HFFc6 (cell line): ENCODE results near the gene PCDHGB2. TPM values are rescaled to one million over a fixed set of nuclear protein-coding genes. Genes with fewer than 3 reads are reported as not detected.

Experiments used
- DNase-seq: peaks from one replicate; pipeline ENCODE4 v3.0.0-alpha.2; 2018
- H3K27ac Mint-ChIP-seq: 2 replicates; pipeline ENCODE4 v1.8.0; 2020; ENCODE audit warnings: mild to moderate bottlenecking, mixed read lengths
- H3K27me3 Mint-ChIP-seq: 2 replicates; pipeline ENCODE4 v1.8.0; 2021; ENCODE audit warnings: mild to moderate bottlenecking, moderate library complexity, mixed read lengths; ENCODE audit not compliant: insufficient read depth
- H3K36me3 Mint-ChIP-seq: 2 replicates; pipeline ENCODE4 v1.8.0; 2021; ENCODE audit warnings: low read depth, mixed read lengths
- H3K4me1 Mint-ChIP-seq: 2 replicates; pipeline ENCODE4 v1.8.0; 2020; ENCODE audit warnings: low read depth, mixed read lengths
- H3K4me3 Mint-ChIP-seq: 2 replicates; pipeline ENCODE4 v1.8.0; 2020; ENCODE audit warnings: mild to moderate bottlenecking, moderate library complexity, mixed read lengths
- H3K9me3 Mint-ChIP-seq: 2 replicates; pipeline ENCODE4 v1.8.0; 2020; ENCODE audit warnings: mild to moderate bottlenecking, mixed read lengths
- total RNA-seq, 6 experiments: library from RNA; stranded (reverse); fragmentation: NEBNext Ultra II Directional; extraction: Animal tissue kit (Norgen Biotek cat#: 25700); gene quantifications; 2 replicates in 1 of 6; 3 replicates in 5 of 6; pipeline ENCODE4 v1.2.3, GENCODE V29; 2021
- TF ChIP-seq, protein P1 (sequence below): fragments of 200-600 bp; sonication (generic); IDR thresholded peaks from 2 replicates; pipeline ENCODE4 v1.5.0; 2021; ENCODE audit warnings: antibody characterized with exemption, mild to moderate bottlenecking

Gene PCDHGB2
- total RNA-seq, 6 experiments from 2014 or later, result 4.4 to 10.3 (median 5.5) TPM

DNA sequence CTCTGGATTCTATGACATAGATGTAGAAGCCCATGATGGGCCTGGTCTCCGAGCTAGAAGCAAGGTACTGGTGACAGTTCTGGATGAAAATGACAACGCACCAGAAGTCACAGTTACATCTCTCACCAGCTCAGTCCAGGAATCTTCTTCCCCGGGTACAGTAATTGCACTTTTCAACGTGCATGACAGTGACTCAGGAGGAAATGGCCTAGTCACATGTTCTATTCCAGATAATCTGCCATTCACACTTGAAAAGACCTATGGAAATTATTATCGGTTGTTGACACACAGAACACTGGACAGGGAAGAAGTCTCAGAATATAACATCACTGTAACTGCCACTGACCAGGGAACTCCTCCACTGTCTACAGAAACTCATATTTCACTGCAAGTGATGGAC lies 3.7 kb upstream of the PCDHGB2 start:
- Mint-ChIP-seq H3K4me1 (peaks cover 12% of the 10 kb centered on the region), H3K4me3 (no peak overlapping the region; the same call in 1 of the 2 replicates), H3K27me3 (peaks cover 7% of the 10 kb centered on the region), H3K9me3 (peaks cover 56% of the 10 kb centered on the region), H3K36me3 (peaks cover 46% of the 10 kb centered on the region), H3K27ac (no peak overlapping the region)
- TF ChIP-seq, protein P1, sequence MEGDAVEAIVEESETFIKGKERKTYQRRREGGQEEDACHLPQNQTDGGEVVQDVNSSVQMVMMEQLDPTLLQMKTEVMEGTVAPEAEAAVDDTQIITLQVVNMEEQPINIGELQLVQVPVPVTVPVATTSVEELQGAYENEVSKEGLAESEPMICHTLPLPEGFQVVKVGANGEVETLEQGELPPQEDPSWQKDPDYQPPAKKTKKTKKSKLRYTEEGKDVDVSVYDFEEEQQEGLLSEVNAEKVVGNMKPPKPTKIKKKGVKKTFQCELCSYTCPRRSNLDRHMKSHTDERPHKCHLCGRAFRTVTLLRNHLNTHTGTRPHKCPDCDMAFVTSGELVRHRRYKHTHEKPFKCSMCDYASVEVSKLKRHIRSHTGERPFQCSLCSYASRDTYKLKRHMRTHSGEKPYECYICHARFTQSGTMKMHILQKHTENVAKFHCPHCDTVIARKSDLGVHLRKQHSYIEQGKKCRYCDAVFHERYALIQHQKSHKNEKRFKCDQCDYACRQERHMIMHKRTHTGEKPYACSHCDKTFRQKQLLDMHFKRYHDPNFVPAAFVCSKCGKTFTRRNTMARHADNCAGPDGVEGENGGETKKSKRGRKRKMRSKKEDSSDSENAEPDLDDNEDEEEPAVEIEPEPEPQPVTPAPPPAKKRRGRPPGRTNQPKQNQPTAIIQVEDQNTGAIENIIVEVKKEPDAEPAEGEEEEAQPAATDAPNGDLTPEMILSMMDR, result no peak
- no peak for DNase-seq

DNA sequence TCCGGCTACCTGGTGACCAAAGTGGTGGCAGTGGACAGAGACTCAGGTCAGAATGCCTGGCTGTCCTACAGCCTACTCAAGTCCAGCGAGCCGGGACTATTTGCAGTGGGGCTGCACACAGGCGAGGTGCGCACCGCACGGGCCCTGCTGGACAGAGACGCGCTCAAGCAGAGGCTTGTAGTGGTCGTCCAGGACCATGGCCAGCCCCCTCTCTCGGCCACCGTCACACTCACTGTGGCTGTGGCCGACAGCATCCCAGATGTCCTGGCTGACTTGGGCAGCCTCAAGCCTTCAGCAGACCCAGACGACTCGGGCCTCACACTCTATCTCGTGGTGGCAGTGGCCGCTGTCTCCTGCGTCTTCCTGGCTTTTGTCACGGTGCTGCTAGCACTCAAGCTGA lies 2.8 kb upstream of the PCDHGB2 start:
- H3K4me3 Mint-ChIP-seq, result no peak overlapping the region
- peaks cover 4% of the 10 kb centered on the region for H3K27me3 Mint-ChIP-seq
- H3K27ac Mint-ChIP-seq, result no peak overlapping the region
- H3K9me3 Mint-ChIP-seq, result peaks cover 59% of the 10 kb centered on the region
- TF ChIP-seq, protein P1, result no peak
- H3K36me3 Mint-ChIP-seq, result peaks cover 50% of the 10 kb centered on the region
- DNase-seq, result no peak
- H3K4me1 Mint-ChIP-seq, result peaks cover 12% of the 10 kb centered on the region

DNA sequence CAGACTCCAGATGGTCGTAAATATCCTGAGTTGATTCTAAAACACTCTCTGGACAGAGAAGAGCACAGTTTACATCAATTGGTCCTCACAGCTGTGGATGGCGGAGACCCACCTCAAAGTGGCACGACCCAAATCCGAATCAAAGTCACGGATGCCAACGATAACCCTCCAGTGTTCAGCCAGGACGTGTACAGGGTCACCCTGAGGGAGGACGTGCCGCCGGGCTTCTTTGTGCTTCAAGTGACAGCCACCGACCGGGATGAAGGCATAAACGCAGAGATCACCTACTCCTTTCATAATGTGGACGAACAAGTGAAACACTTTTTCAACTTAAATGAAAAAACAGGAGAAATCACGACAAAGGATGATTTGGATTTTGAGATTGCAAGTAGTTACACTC lies 891 bp downstream of the PCDHGB2 start:
- Mint-ChIP-seq H3K27me3 (peaks cover 2% of the 10 kb centered on the region), H3K27ac (no peak overlapping the region), H3K4me3 (peak overlapping the region; percentile 86; the same call in 1 of the 2 replicates)

DNA sequence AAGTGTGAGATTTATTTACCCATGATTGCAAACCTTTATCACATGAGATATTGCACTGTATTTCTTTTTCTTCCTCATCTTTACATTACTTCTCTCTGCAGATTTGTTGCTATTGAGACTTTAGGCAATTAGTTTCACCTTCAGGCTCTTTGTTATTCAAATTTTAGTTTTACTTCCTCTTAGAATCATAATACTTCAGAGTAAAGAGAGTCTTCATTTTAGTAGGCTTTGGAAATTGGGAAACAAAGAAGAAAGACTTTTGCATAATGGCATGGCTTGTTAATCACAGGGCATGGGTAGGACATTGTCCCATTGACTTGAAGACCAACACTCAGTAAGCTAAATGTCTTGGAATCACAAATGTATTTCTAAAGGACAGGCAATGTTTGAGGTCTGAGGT lies 2.9 kb downstream of the PCDHGB2 start:
- peak overlapping the region; percentile 42 for H3K4me3 Mint-ChIP-seq
- peaks cover 4% of the 10 kb centered on the region for H3K27me3 Mint-ChIP-seq
- DNase-seq, result no peak
- H3K9me3 Mint-ChIP-seq, result peaks cover 66% of the 10 kb centered on the region
- peaks cover 22% of the 10 kb centered on the region for H3K4me1 Mint-ChIP-seq
- H3K36me3 Mint-ChIP-seq, result peaks cover 54% of the 10 kb centered on the region
- TF ChIP-seq, protein P1, result no peak
- H3K27ac Mint-ChIP-seq, result no peak overlapping the region

More for the DNA sequence above, 891 bp downstream of the PCDHGB2 start:
- H3K4me1 Mint-ChIP-seq, result peaks cover 22% of the 10 kb centered on the region
- TF ChIP-seq, protein P1, result no peak
- peaks cover 69% of the 10 kb centered on the region for H3K9me3 Mint-ChIP-seq
- DNase-seq, result no peak
- peaks cover 59% of the 10 kb centered on the region for H3K36me3 Mint-ChIP-seq

DNA sequence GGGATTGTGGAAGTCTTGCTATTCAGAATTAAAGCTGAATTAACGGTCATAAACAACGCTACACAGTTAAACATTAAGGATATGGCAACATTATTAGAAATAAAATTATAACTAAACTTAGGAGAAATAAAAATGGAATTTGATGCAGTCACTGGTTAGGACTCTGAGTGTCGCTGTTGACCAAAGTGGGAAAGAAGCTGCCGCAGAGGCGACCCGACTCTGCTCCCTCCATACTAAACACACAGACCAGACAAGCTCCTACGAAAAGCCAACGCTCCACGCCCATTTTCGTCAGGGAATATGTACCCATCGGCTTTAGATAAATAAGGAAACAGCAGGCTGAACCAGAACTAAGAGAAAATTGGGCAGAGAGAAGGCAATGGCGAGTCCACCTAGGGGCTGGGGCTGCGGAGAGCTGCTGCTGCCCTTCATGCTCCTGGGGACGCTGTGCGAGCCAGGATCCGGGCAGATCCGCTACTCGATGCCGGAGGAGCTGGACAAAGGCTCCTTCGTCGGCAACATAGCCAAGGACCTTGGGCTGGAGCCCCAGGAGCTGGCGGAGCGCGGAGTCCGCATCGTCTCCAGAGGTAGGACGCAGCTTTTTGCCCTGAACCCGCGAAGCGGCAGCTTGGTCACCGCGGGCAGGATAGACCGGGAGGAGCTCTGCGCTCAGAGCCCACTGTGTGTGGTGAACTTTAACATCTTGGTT lies 4.3 kb downstream of the PCDHGB2 start, which contains the start of gene PCDHGA5:
PCDHGA5 (plus strand) TSS at position 211 of the 709 bp plus-strand sequence; CDS start at position 380, 169 bp downstream.
- H3K4me3 Mint-ChIP-seq, result no peak within 1 kb of the TSS; the same call in 1 of the 2 replicates
- peaks cover 22% of the 10 kb centered on the region for H3K4me1 Mint-ChIP-seq
- H3K36me3 Mint-ChIP-seq, result peaks cover 54% of the 10 kb centered on the region
- DNase-seq, result no peak
- H3K27me3 Mint-ChIP-seq, result peaks cover 4% of the 10 kb centered on the region
- TF ChIP-seq, protein P1, result no peak
- peaks cover 66% of the 10 kb centered on the region for H3K9me3 Mint-ChIP-seq
- no peak within 1 kb of the TSS for H3K27ac Mint-ChIP-seq
